Heart right ventricle (tissue), 16 donors: Measurements from ENCODE around the gene ANKRD13B. TPM values are rescaled to one million over a fixed set of nuclear protein-coding genes. Genes with fewer than 3 reads are reported as not detected.

Experiments used
- ATAC-seq, 8 donors: fragments of 200-7000 bp; cut with Tn5 transposase; one replicate each; pipeline ENCODE4 v1.9.1; 2020; ENCODE audit warnings: mild to moderate bottlenecking in 8 of 8, moderate library complexity in 8 of 8, moderate number of reproducible peaks in 1 of 8
- DNase-seq, 2 donors: peaks; one replicate each; pipeline ENCODE4 v3.0.0-alpha.2; 2020
- H3K27ac ChIP-seq, 10 donors: fragments of 200-600 bp; sonication (generic) in 2 of 10; one replicate each; pipeline versions ENCODE4 v1.5.0 to v1.8.0; 2020 to 2022; ENCODE audit warnings: mild to moderate bottlenecking in 3 of 10
- H3K27me3 ChIP-seq, 7 donors: fragments of 200-600 bp; one replicate each; pipeline ENCODE4 v1.8.0; 2021 to 2022; ENCODE audit warnings: mild to moderate bottlenecking in 2 of 7
- H3K36me3 ChIP-seq, 9 donors: fragments of 200-600 bp; sonication (generic) in 1 of 9; one replicate each; pipeline versions ENCODE4 v1.5.0 to v1.8.0; 2020 to 2022; ENCODE audit warnings: mild to moderate bottlenecking in 2 of 9
- H3K4me1 ChIP-seq, 9 donors: fragments of 200-600 bp; sonication (generic) in 1 of 9; one replicate each; pipeline versions ENCODE4 v1.5.0 to v1.8.0; 2020 to 2022; ENCODE audit warnings: mild to moderate bottlenecking in 4 of 9
- H3K4me3 ChIP-seq, 10 donors: fragments of 200-600 bp; sonication (generic) in 2 of 10; one replicate each; pipeline versions ENCODE4 v1.5.0 to v1.8.0; 2020 to 2022; ENCODE audit warnings: mild to moderate bottlenecking in 7 of 10, moderate library complexity in 2 of 10
- H3K9me3 ChIP-seq, 11 donors: fragments of 200-600 bp in 10 of 11; sonication (generic) in 2 of 11; one replicate each; pipeline versions ENCODE4 v1.5.0 to v1.8.0; 2013 to 2022; ENCODE audit warnings: mild to moderate bottlenecking in 2 of 11, control low read depth in 1 of 11, moderate library complexity in 1 of 11
- CTCF ChIP-seq, 9 donors: fragments of 200-600 bp; sonication (generic) in 2 of 9; IDR thresholded peaks; one replicate each; pipeline versions ENCODE4 v1.5.0 to v1.8.0; 2021 to 2022; ENCODE audit warnings: antibody characterized with exemption in 9 of 9, mild to moderate bottlenecking in 5 of 9, moderate library complexity in 1 of 9
- WGBS, 2 donors: extraction: QIAGEN DNeasy Blood & Tissue Kit; methylation state at CpG; one replicate each; pipeline ENCODE4 v1.1.7; 2013; ENCODE audit warnings: inconsistent platforms in 1 of 2; 5-methylcytosine and 5-hydroxymethylcytosine counted together
- intact Hi-C, 10 donors: fragments of 100-400 bp; cut with DNase I; formaldehyde crosslinking; loops; one replicate each; pipeline versions ENCODE4 v1.11.1 to v1.14.2; 2022
- polyA plus RNA-seq, 2 donors: library from polyadenylated mRNA; stranded (reverse); fragments of 200-250 nt; gene quantifications; one replicate each; pipeline ENCODE4 v1.2.3, GENCODE V29; 2013
- total RNA-seq, 10 donors: library from RNA; stranded (reverse); fragmentation: NEBNext Ultra II Directional in 3 of 10; extraction: Animal tissue kit (Norgen Biotek cat#: 25700) in 3 of 10; gene quantifications; one replicate each; pipeline versions ENCODE4 v1.2.1 to v1.2.4, GENCODE V29; 2021 to 2023
- donor health status: Arrhythmogenic right ventricular cardiomyopathy.
- donor health status: ischemic (EF 13 %, LVEDD 7.1; RV severe dilation, severe dysfunction).
- donor health status: healthy with polysubstance abuse.
- donor health status: DM: no; HTN: yes; CAD: no.
- donor health status: DM: no; HTN: no; CAD: no.
- donor health status: ischemic (EF 25% LVEDD 6.9; RV normal size, moderate dysfunction).
- donor health status: ischemic (EF 25% LVEDD 5.7; RV mildly dilated, moderate dysfunction).
- donor health status: healthy.
- donor health status: DM: yes; HTN: yes; CAD: no.
- donor health status: Ischemic cardiomyopathy.
- donor health status: ischemic (EF 35%, LVEDD 5.7; RV mildly dilated, moderate dysfunction).
- donor health status: nonischemic (EF 11% LVEDD 7.7; RV severe dilation, severe dysfunction).
- donor health status: DM: yes; HTN: yes; CAD: no.
- donor health status: PGD.
- donor health status: ischemic (EF 29% LVEDD 5.4; RV normal size, mild dysfunction).
- donor health status: nonischemic (EF 23%, LVEDD 6.1; RV moderate dilation, normal function).

The ANKRD13B gene
- total and polyA plus RNA-seq, 12 donors = 2.5 to 9.7 (median 5.7) TPM

- intact Hi-C loops = loop anchor here in 1 of 10 donors (10.0 kb wide), 1 partner anchor 415 kb away; no protein-coding TSS in a partner anchor
- TF ChIP-seq CTCF (IDR thresholded peaks at IDR 0.05) = no peak
- H3K36me3 ChIP-seq = peaks cover 0 to 9% (median 0%) of the 10 kb centered on the region in 9 donors
- ATAC-seq (no peak), DNase-seq (no peak)
- peaks cover 0 to 36% (median 12%) of the 10 kb centered on the region in 9 donors for H3K4me1 ChIP-seq
- no peaks in the 10 kb centered on the region for H3K27me3 ChIP-seq
- peak overlapping the region in 1 of 10 donors; percentile 73 for H3K27ac ChIP-seq
- no peaks in the 10 kb centered on the region for H3K9me3 ChIP-seq
- H3K4me3 ChIP-seq = no peak overlapping the region
- WGBS, 2 donors = 96 to 97% methylated on average over 2 of the region's 2 CpGs
Observed at GRCh38 chr17:29559640-29560039, 33.3 kb upstream of the ANKRD13B start.

- intact Hi-C loops = loop anchor here in 1 of 10 donors (10.0 kb wide), 1 partner anchor 416 kb away; no protein-coding TSS in a partner anchor
- ATAC-seq = peak in 4 of 8 donors; percentile 6 to 57 (median 44)
Observed at GRCh38 chr17:29560316-29560715, 32.6 kb upstream of the ANKRD13B start.

GRCh38 chr17:29561554-29562517 lies 31.1 kb upstream of the ANKRD13B start:
- Histone ChIP-seq H3K9me3 (no peaks in the 10 kb centered on the region), H3K27ac (peak overlapping the region in 2 of 10 donors; percentile 42 to 73), H3K27me3 (no peaks in the 10 kb centered on the region), H3K4me3 (no peak overlapping the region), H3K4me1 (peaks cover 0 to 57% (median 19%) of the 10 kb centered on the region in 9 donors), H3K36me3 (peaks cover 0 to 9% (median 0%) of the 10 kb centered on the region in 9 donors)
- DNase-seq (peak in 1 of 2 donors; percentile 13), ATAC-seq (peak in 4 of 8 donors; percentile 7 to 57 (median 32))
- 60 to 66% methylated on average over 17 of the region's 17 CpGs for WGBS, 2 donors
- no peak for TF ChIP-seq CTCF (IDR thresholded peaks at IDR 0.05)
- intact Hi-C loops = loop anchor here in 1 of 10 donors (10.0 kb wide), 1 partner anchor 417 kb away; no protein-coding TSS in a partner anchor

More at GRCh38 chr17:29560316-29560715, 32.6 kb upstream of the ANKRD13B start:
- H3K36me3 ChIP-seq = peaks cover 0 to 9% (median 0%) of the 10 kb centered on the region in 9 donors
- peaks cover 0 to 43% (median 12%) of the 10 kb centered on the region in 9 donors for H3K4me1 ChIP-seq
- H3K4me3 ChIP-seq = peak overlapping the region in 1 of 10 donors; percentile 4
- H3K27me3 ChIP-seq = no peaks in the 10 kb centered on the region
- peak overlapping the region in 2 of 10 donors; percentile 6 to 73 for H3K27ac ChIP-seq
- WGBS, 2 donors = 90 to 91% methylated on average over 6 of the region's 6 CpGs
- no peaks in the 10 kb centered on the region for H3K9me3 ChIP-seq
- no peak for TF ChIP-seq CTCF (IDR thresholded peaks at IDR 0.05)
- no peak for DNase-seq

GRCh38 chr17:29562615-29563014 lies 30.3 kb upstream of the ANKRD13B start:
- H3K9me3 ChIP-seq = no peaks in the 10 kb centered on the region
- no peak overlapping the region for H3K4me3 ChIP-seq
- WGBS, 2 donors = 77 to 80% methylated on average over 18 of the region's 18 CpGs
- intact Hi-C loops = loop anchor here in 1 of 10 donors (10.0 kb wide), 1 partner anchor 418 kb away; no protein-coding TSS in a partner anchor
- ATAC-seq = no peak
- H3K27me3 ChIP-seq = no peaks in the 10 kb centered on the region
- TF ChIP-seq CTCF (IDR thresholded peaks at IDR 0.05) = no peak
- H3K27ac ChIP-seq = peak overlapping the region in 2 of 10 donors; percentile 20 to 73
- no peak for DNase-seq
- H3K4me1 ChIP-seq = peaks cover 0 to 56% (median 25%) of the 10 kb centered on the region in 9 donors
- H3K36me3 ChIP-seq = peaks cover 0 to 9% (median 0%) of the 10 kb centered on the region in 9 donors
